Natural killer cell (primary cell): Measurements from ENCODE around the gene NRF1. TPM values are rescaled to one million over a fixed set of nuclear protein-coding genes. Genes with fewer than 3 reads are reported as not detected.

ENCODE experiments used
- ATAC-seq, 3 donors: fragments of 150-1000 bp in 2 of 3; fragments of 200-7000 bp in 1 of 3; cut with Tn5 transposase; 1 replicate in 1 of 3; 2 replicates in 2 of 3; pipeline ENCODE4 v1.10.0; 2021; ENCODE audit warnings: mild to moderate bottlenecking in 2 of 3, moderate library complexity in 2 of 3
- DNase-seq, 2 donors: peaks; one replicate each; pipeline versions ENCODE4 v3.0.0 to v3.0.0-alpha.2; 2013 to 2021; ENCODE audit warnings: mixed read lengths in 1 of 2
- H3K27ac ChIP-seq: one replicate; pipeline ENCODE4 v1.5.1; 2013; ENCODE audit warnings: mild to moderate bottlenecking, low read length
- H3K27me3 ChIP-seq: one replicate; pipeline ENCODE4 v1.6.1; 2013; ENCODE audit warnings: low read length; ENCODE audit not compliant: control insufficient read depth, insufficient read depth
- H3K36me3 ChIP-seq: one replicate; pipeline ENCODE4 v1.6.1; 2013; ENCODE audit warnings: low read length; ENCODE audit not compliant: control insufficient read depth, insufficient read depth
- H3K4me1 ChIP-seq: one replicate; pipeline ENCODE4 v1.6.1; 2013; ENCODE audit warnings: low read length; ENCODE audit not compliant: control insufficient read depth, insufficient read depth
- H3K4me3 ChIP-seq: one replicate; pipeline ENCODE4 v1.5.1; 2013; ENCODE audit warnings: low read length
- H3K9me3 ChIP-seq: one replicate; pipeline ENCODE4 v1.6.1; 2013; ENCODE audit warnings: low read length; ENCODE audit not compliant: control insufficient read depth, insufficient read depth
- H3K27ac Mint-ChIP-seq, 2 donors: one replicate each; pipeline ENCODE4 v1.8.0; 2022; ENCODE audit warnings: mild to moderate bottlenecking in 2 of 2, mixed read lengths in 2 of 2, moderate library complexity in 1 of 2
- H3K27me3 Mint-ChIP-seq, 2 donors: one replicate each; pipeline ENCODE4 v1.8.0; 2022; ENCODE audit warnings: low read depth in 2 of 2, mixed read lengths in 2 of 2
- H3K36me3 Mint-ChIP-seq: one replicate; pipeline ENCODE4 v1.8.0; 2022; ENCODE audit warnings: mixed read lengths
- H3K4me1 Mint-ChIP-seq, 2 donors: one replicate each; pipeline ENCODE4 v1.8.0; 2022; ENCODE audit warnings: mixed read lengths in 2 of 2
- H3K4me3 Mint-ChIP-seq: one replicate; pipeline ENCODE4 v1.8.0; 2022; ENCODE audit warnings: mild to moderate bottlenecking, moderate library complexity, mixed read lengths
- H3K9me3 Mint-ChIP-seq, 2 donors: one replicate each; pipeline ENCODE4 v1.8.0; 2022; ENCODE audit warnings: mixed read lengths in 2 of 2
- CTCF ChIP-seq: fragments of 200-600 bp; IDR thresholded peaks from one replicate; pipeline ENCODE4 v1.8.0; 2022; ENCODE audit warnings: antibody characterized with exemption
- WGBS: methylation state at CpG from one replicate; pipeline ENCODE4 v1.1.7; 2013; ENCODE audit warnings: missing lambda C conversion rate; ENCODE audit not compliant: insufficient coverage; 5-methylcytosine and 5-hydroxymethylcytosine counted together
- intact Hi-C: fragments of 100-400 bp; cut with micrococcal nuclease; formaldehyde crosslinking; loops from one replicate; pipeline ENCODE4 v1.14.2; 2022
- total RNA-seq, 4 donors: library from RNA; stranded (reverse); fragments of 120-200 nt in 1 of 4; gene quantifications; one replicate each; pipeline versions ENCODE4 v1.2.3 to v1.2.4, GENCODE V29; 2013 to 2022

NRF1 gene
- total RNA-seq, 3 donors from 2014 or later (not counting 1 experiment from before 2014, with no cell fraction given), result 39.8 to 43.5 (median 40.1) TPM

GRCh38 chr7:129801882-129802281 lies 190.4 kb downstream of the NRF1 start:
- no peaks in the 10 kb centered on the region for H3K9me3 Mint-ChIP-seq
- no peaks in the 10 kb centered on the region for H3K4me1 ChIP-seq
- intact Hi-C loops, result no loop called here
- H3K4me1 Mint-ChIP-seq, result no peaks in the 10 kb centered on the region
- no peaks in the 10 kb centered on the region for H3K9me3 ChIP-seq
- no peak overlapping the region for H3K27ac ChIP-seq
- H3K27ac Mint-ChIP-seq, result no peak overlapping the region
- no peaks in the 10 kb centered on the region for H3K36me3 Mint-ChIP-seq
- H3K36me3 ChIP-seq, result no peaks in the 10 kb centered on the region
- WGBS, result 74% methylated on average over 5 of the region's 5 CpGs
- H3K27me3 ChIP-seq, result no peaks in the 10 kb centered on the region
- H3K4me3 ChIP-seq, result no peak overlapping the region
- DNase-seq, result no peak
- ATAC-seq, result no peak
- peaks cover 0 to 5% of the 10 kb centered on the region in 2 donors for H3K27me3 Mint-ChIP-seq
- H3K4me3 Mint-ChIP-seq, result no peak overlapping the region
- no peak for TF ChIP-seq CTCF

- Mint-ChIP-seq H3K27ac (no peak overlapping the region), H3K36me3 (no peaks in the 10 kb centered on the region), H3K9me3 (no peaks in the 10 kb centered on the region), H3K27me3 (peaks cover 0 to 5% of the 10 kb centered on the region in 2 donors), H3K4me3 (no peak overlapping the region), H3K4me1 (no peaks in the 10 kb centered on the region)
- H3K27me3 ChIP-seq, result no peaks in the 10 kb centered on the region
- no peaks in the 10 kb centered on the region for H3K36me3 ChIP-seq
- TF ChIP-seq CTCF, result no peak
- 92% methylated on average over 17 of the region's 17 CpGs for WGBS
- intact Hi-C loops, result no loop called here
- ATAC-seq (no peak), DNase-seq (no peak)
- H3K4me1 ChIP-seq, result no peaks in the 10 kb centered on the region
- H3K9me3 ChIP-seq, result no peaks in the 10 kb centered on the region
- H3K27ac ChIP-seq, result no peak overlapping the region
- H3K4me3 ChIP-seq, result no peak overlapping the region
Measured at GRCh38 chr7:129803546-129804081, 192.1 kb downstream of the NRF1 start.

GRCh38 chr7:129804111-129804889 lies 192.8 kb downstream of the NRF1 start:
- H3K27ac ChIP-seq, result no peak overlapping the region
- WGBS, result 90% methylated on average over 22 of the region's 22 CpGs
- H3K27me3 Mint-ChIP-seq, result peaks cover 0 to 5% of the 10 kb centered on the region in 2 donors
- no peaks in the 10 kb centered on the region for H3K4me1 ChIP-seq
- no peaks in the 10 kb centered on the region for H3K36me3 Mint-ChIP-seq
- no peak overlapping the region for H3K4me3 ChIP-seq
- no peak overlapping the region for H3K27ac Mint-ChIP-seq
- no peaks in the 10 kb centered on the region for H3K36me3 ChIP-seq
- no peaks in the 10 kb centered on the region for H3K4me1 Mint-ChIP-seq
- intact Hi-C loops, result no loop called here
- ATAC-seq (no peak), DNase-seq (no peak)
- H3K9me3 ChIP-seq, result no peaks in the 10 kb centered on the region
- no peak overlapping the region for H3K4me3 Mint-ChIP-seq
- no peak for TF ChIP-seq CTCF
- no peaks in the 10 kb centered on the region for H3K27me3 ChIP-seq
- H3K9me3 Mint-ChIP-seq, result no peaks in the 10 kb centered on the region
